HG02981 (cell line): ENCODE measurements around the gene DYNLT2B.
"Not testable (repeated sequence)": the region's sequence is repeated elsewhere in the genome, so short reads cannot be mapped to it uniquely, and the experiment has no call there.

Source experiments
- ATAC-seq: cut with Tn5 transposase; IDR thresholded peaks from one replicate; pipeline ENCODE4 v1.9.1; 2021; ENCODE audit warnings: mild to moderate bottlenecking, moderate library complexity; ENCODE audit not compliant: unreplicated experiment

The DYNLT2B gene

DNA sequence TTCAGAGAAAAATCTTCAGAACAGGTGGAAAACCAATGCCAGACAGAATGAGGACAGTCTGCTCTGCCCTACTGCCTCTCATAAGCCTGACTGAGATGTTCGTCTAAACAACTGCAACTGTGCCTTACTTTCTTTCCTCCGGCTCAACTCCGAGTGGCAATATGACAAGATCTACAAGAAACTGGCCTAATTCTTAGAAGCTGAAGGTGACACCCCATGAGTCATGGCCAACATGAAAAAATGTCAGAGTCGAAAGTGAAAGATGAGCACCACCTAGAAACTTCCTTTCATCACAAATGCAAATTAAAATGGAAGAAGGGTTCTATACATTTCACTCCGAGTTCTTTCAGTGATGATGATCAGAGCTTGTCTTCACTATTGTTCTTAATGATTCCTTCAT lies 43.5 kb downstream of the DYNLT2B start:
- ATAC-seq: peak; percentile 90

DNA sequence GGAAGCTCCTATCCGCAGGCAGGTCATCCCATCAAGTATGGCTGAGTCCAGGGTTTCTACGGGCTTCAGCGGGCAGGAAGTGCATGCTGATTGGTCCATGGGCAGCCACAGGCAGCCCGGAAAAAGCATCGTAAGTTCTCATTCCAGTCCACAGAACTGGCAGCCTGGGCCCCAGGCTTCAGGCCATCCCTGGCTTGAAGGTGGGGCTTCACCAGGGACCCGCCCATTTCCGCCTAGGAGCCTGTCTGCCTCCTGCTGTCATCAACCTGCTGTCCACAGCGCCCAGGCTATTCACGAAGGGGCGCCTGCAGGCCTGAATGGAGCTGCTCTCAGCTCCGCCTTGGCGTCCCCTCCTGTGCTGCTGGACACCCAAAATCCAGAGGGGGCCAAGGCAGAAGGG lies 44.4 kb downstream of the DYNLT2B start:
- ATAC-seq: no peak

DNA sequence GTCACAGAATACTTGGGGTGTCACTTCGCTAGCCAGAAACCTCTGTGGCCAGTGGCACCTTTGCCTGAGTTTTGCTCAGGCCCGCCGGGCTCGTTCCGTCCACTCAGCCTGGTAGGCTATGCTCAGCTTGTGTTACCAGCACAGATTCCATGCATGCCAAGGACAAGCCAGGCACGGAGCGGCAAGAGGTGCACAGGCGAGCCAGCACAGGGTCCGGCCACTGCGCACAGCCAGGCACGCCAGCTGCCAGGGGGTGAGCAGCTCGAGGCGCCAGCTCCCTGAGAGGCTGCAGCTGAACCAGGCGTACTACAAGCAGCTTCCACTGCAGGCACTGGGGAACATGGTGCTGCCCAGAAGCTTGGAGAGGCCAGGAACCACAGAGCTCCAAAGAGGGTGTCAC lies 45.2 kb downstream of the DYNLT2B start:
- ATAC-seq: no peak

DNA sequence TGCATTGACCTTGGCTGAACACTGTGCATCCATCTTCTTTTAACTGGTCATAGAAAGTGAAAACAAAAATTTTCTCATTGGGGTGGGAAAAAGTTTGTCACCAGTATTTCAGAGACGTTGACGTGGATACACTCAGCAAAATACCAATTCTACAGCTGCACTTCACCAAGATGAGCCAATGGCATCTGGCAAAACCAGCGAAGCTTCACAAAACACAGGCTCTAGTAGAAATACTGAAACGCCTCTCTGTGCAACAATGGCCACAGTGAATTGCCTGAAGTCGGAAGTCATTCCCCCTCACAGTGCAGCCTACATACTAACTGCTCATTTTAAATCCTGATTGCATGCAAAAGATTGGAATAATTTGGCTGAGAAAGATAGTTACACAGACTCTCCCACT lies 47.5 kb downstream of the DYNLT2B start:
- ATAC-seq: no peak

DNA sequence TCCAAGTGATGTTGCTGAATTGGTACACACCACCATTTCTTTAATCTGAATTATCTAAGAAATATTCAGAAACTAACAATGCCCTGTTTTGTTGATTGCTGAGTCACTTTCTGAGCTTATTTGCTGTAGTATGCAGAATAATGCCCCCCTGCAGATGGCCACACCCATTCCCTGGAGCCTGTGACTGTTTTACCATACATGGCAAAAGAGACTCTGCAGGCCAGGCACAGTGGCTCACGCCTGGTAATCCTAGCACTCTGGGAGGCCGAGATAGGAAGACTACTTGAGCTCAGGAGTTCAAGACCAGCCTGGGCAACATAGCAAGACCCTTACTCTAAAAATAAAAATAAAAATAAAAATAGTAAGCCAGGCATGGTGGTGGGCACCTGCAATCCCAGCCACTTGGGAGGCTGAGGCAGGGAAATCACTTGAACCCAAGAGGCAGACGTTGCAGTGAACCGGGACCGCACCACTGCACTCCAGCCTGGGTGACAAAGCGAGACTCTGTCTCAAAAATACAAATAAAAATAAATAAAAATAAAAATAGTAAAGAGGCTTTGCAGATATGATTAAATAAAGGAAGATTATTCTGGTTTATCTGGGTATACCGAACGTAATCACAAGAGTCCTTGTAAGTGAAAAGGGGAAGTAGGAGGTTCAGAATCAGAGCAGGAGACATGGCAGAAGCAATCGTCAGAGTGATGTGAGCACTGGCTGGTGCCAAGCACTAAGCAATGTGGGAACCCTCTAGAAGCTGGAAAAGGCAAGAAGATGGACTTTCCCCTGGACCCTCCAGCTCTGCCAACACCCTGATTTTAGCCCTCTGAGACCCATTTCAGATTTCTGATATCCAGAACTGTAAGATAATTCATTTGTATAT lies 49.5 kb downstream of the DYNLT2B start:
- no peak for ATAC-seq

DNA sequence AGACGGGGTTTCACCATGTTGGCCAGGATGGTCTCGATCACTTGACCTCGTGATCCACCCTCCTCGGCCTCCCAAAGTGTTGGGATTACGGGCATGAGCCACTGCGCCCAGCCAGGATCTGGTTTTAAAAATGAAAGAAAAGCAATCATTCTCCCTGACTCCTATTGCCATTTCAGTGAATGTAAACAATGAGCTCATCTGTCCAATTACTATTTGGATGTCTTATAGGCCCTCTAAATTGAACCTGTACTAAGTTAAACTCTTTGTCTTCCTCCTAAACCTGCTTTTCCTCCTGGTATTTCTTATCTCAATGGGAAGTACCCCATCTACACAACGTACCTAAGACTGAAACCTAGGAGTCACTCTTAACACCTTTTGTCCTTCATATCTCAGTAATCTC lies 54.2 kb downstream of the DYNLT2B start:
- ATAC-seq: no peak

DNA sequence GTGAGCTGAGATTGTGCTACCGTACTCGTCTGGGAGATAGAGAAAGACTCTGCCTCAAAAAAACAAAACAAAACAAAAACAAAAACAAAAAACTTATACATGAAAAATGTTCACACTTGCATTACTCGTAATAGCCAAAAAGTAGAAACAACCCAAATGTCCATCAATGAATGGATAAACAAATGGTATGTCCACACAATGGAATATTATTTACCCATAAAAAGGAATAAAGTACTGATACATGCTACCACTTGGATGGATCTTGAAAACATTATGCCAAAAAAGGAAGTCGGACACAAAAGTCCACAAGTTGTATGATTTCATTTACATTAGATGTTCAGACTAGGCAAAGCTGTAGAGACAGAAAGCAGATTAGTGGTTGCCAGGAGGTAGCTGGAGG lies 57.3 kb downstream of the DYNLT2B start:
- ATAC-seq: no peak

DNA sequence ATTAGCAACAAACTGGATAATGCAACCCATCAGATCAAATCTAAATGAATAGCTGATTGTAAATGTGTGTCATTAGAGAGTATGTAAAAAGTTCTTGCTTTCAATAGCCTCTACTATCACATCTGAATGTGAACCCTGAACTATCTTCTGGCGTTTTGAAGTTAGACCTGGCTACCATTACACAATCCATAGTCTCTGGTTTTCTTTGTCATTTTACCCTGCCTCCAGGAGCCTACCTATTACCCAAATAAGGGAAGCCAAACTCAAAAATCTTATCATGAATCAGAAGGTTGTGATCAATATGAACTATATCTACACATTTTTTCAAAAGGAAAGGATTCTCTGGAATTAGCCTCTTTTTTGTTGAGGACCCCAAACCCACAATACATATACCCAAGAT lies 62.3 kb downstream of the DYNLT2B start:
- no peak for ATAC-seq

DNA sequence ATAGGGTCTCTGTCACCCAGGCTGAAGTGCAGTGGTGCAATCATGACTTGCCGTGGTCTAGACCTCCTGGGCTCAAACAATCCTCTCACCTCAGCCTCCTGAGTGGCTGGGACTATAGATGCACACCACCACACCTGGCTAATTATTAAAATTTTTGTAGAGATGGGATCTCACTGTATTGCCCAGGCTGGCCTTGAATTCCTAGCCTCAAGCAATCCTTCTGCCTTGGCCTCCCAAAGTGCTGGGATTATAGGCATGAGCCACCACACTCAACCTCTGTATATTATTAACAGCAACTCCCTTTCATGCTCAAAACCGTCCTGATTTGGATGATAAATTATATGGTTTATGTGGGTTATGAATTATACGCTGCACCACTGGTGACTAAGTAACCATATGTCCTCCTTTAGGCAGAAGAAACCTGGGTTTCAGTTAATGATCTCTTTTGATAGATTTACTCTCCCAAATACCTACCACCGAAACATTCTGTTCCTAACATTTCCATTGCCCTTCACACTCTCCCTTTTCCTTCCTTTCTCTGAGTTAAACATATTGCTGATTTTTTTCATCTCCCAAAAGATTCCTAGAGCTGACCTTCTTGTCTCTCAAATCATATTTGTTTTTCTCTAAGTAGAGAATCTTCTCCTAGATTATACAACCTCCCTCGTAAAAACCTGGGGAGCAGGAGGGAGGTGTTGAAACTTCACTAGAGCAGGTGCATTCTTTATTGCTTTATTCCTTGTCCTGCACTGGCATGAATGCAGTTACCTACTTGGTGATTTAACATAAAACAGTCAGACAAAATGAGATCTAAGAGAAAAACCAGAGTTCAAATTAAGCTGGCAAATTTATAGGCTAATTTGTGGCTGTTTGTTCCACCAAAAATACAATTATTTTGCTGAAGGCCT lies 63.4 kb downstream of the DYNLT2B start:
- ATAC-seq: no peak

DNA sequence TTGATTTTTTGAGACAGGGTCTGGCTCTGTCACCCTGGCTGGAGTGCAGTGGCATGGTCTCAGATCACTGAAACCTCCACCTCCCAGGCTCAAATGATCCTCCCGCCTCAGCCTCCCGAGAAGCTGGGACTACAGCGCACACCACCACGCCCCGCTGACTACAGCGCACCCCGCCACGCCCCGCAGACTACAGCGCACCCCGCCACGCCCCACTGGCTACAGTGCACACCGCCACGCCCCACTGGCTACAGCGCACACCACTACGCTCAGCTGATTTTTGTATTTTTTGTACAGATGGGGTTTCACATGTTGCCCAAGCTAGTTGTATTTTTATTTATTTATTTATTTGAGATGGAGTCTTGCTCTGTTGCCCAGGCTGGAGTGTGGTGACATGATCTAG lies 66.1 kb downstream of the DYNLT2B start:
- ATAC-seq: no peak

DNA sequence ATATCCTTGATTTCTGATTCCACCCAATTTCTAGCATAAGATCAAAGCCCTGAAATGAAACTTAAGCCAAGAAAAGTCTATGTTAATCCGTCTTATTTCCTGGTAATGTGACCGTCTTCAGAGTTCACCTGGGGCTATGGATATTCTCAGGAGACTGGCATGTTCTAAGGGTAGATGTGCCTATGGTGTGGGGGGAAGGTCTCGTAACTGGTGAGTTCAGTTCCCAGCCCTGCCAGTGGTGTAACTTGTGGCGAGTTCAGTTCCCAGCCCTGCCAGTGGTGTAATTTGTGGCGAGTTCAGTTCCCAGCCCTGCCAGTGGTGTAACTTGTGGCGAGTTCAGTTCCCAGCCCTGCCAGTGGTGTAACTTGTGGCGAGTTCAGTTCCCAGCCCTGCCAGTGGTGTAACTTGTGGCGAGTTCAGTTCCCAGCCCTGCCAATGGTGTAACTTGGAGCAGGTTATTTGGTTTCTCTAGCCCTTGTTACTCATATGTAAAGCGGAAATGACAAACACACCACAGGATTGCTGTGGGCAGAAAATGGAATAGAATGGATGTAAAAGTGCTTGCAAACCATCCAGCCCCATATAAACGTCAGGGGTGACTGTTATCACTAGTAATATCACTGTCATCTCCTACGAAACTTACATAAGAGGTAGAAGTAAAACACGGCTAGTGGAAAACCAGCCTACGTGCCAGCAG lies 71.3 kb downstream of the DYNLT2B start:
- no peak for ATAC-seq

DNA sequence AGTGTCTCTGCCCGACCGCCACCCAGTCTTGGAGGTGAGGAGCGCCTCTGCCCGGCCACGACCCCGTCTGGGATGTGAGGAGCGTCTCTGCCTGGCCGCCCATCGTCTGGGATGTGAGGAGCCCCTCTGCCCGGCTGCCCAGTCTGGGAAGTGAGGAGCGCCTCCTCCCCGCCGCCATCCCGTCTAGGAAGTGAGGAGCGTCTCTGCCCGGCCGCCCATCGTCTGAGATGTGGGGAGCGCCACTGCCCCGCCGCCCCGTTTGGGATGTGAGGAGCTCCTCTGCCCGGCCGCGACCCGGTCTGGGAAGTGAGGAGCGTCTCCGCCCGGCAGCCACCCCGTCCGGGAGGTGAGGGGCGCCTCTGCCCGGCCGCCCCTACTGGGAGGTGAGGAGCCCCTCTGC lies 73.9 kb downstream of the DYNLT2B start:
- not testable (repeated sequence) for ATAC-seq

DNA sequence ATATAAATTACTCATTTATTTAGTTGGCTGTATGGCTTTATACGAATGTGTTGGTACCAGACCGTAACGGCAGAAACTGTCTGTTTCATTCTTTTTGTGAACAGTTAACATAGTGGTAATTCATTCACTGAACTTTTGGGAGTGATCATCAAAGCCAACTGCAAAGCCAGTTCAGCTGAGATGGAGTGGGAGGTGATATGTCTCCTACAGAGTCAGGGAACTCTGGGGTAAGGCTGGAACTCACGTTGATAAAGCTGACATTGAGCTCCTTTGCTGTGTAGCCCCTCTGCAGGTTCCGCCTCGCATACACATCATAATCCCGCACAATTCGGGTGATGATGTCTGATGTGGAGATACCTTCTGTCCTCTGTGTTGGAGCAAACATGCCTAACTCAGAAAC lies 76.3 kb downstream of the DYNLT2B start:
- no peak for ATAC-seq
